NT2/D1 (cell line): ENCODE data around the gene CPT1A.

Experiments
- DNase-seq: peaks from one replicate; pipeline ENCODE4 v3.0.0-alpha.2; 2011; ENCODE audit warnings: low read depth, low spot score
- H3K27me3 ChIP-seq: 2 replicates; pipeline ENCODE4 v1.6.0; 2011; ENCODE audit warnings: mild to moderate bottlenecking; ENCODE audit not compliant: insufficient read length, insufficient read depth
- H3K36me3 ChIP-seq: 2 replicates; pipeline ENCODE4 v1.6.1; 2011; ENCODE audit warnings: mild to moderate bottlenecking, low read length, mixed read lengths; ENCODE audit not compliant: insufficient read depth, insufficient read length
- H3K4me1 ChIP-seq: 2 replicates; pipeline ENCODE4 v1.5.1; 2011; ENCODE audit not compliant: insufficient read depth, insufficient read length
- H3K4me3 ChIP-seq: 2 replicates; pipeline ENCODE4 v1.5.1; 2011; ENCODE audit warnings: low read depth; ENCODE audit not compliant: insufficient read length
- H3K9ac ChIP-seq: 2 replicates; pipeline ENCODE4 v1.6.0; 2011; ENCODE audit warnings: low read depth; ENCODE audit not compliant: insufficient read length
- H3K9me3 ChIP-seq: 2 replicates; pipeline ENCODE4 v1.5.1; 2011; ENCODE audit warnings: mild to moderate bottlenecking, low read length; ENCODE audit not compliant: insufficient read depth
- SUZ12 ChIP-seq: IDR thresholded peaks from 2 replicates; pipeline ENCODE4 v1.6.1; 2011; ENCODE audit not compliant: insufficient read length, insufficient read depth; ENCODE audit errors: extremely low read depth
- YY1 ChIP-seq: IDR thresholded peaks from 2 replicates; pipeline ENCODE4 v1.6.1; 2011; ENCODE audit not compliant: insufficient read length, insufficient read depth
- ZNF274 ChIP-seq: IDR thresholded peaks from 2 replicates; pipeline ENCODE4 v1.6.1; 2011; ENCODE audit warnings: mild to moderate bottlenecking, low read depth, low read length

The CPT1A gene

DNA sequence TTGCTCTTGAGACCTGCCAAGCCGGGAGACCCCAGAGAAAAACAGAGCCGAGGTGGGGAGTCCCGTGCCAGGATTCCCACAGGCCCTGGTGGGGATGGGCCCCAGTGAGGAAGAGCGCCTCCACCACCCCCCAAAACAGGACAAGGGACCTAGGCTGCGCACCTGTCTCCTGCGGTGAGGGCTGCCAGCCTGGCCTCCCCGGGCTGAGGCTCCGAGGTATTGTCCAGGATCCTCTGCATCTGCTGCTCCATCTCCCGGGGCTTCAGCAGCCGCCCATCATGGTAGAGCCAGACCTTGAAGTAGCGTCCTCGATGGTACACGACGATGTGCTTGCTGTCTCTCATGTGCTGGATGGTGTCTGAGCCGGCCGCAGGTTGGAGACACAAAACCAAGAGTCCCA, 57.1 kb downstream of the CPT1A start:
- DNase-seq, result no peak
- Histone ChIP-seq H3K9me3 (no peaks in the 10 kb centered on the region), H3K4me3 (no peak overlapping the region), H3K4me1 (no peaks in the 10 kb centered on the region), H3K27me3 (no peaks in the 10 kb centered on the region), H3K36me3 (no peaks in the 10 kb centered on the region), H3K9ac (no peak overlapping the region)
- no peak for TF ChIP-seq SUZ12
- no peak for TF ChIP-seq YY1
- TF ChIP-seq ZNF274, result no peak

DNA sequence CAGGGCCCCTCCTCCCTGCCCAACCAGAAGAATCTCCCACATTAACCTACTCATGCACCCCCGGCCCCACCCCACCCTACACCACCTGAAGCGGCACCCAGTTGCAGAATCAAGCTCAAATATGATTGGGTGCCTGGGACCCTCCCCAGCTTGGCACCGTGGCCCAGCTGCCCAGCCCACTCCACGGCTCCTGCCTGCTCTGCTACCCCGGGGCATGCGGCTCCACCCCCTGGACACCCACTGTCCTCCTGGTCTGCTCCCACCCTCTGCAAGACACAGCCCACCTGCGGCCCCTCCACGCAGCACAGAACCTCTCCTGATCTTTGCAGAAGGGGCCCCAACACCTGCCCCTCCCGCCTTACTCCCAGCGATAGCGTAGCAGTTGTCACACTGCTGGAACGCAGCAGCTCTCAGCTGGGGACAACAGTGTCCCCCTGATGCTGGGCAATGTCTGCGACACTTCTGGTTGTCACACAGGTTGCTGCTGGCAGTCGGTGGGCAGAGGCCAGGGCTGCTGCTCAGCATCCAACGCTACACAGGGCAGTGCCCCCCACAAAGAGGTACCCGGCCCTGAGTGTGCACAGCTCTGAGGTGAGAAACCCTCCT, 58.4 kb downstream of the CPT1A start:
- no peaks in the 10 kb centered on the region for H3K4me1 ChIP-seq
- no peak overlapping the region for H3K9ac ChIP-seq
- no peak for DNase-seq
- no peaks in the 10 kb centered on the region for H3K9me3 ChIP-seq
- no peaks in the 10 kb centered on the region for H3K27me3 ChIP-seq
- no peak for TF ChIP-seq SUZ12
- TF ChIP-seq ZNF274, result no peak
- no peak for TF ChIP-seq YY1
- no peak overlapping the region for H3K4me3 ChIP-seq
- no peaks in the 10 kb centered on the region for H3K36me3 ChIP-seq

DNA sequence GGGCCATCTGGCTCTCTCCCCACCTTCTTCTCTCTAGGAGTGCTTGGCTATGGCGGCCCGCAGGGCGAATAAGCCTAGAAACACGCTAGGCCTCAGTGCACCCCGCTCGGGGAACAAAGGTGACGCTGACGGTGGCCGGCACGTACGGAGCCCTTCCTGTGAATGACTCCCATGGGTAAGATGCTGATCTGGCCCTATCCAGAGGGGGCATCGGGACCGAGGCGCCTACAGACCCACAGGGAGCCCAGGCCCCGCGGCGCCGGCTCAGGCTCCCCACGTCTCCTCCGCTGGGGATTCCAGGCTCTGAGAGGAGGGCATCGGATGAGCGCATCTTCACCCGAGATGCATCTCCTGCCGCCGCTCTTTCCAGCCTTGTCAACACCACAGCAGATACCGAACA, 59.0 kb downstream of the CPT1A start:
- Histone ChIP-seq H3K27me3 (no peaks in the 10 kb centered on the region), H3K36me3 (no peaks in the 10 kb centered on the region), H3K4me1 (no peaks in the 10 kb centered on the region), H3K9ac (no peak overlapping the region), H3K9me3 (no peaks in the 10 kb centered on the region), H3K4me3 (no peak overlapping the region)
- DNase-seq, result no peak
- TF ChIP-seq ZNF274 (no peak), SUZ12 (no peak), YY1 (no peak)

DNA sequence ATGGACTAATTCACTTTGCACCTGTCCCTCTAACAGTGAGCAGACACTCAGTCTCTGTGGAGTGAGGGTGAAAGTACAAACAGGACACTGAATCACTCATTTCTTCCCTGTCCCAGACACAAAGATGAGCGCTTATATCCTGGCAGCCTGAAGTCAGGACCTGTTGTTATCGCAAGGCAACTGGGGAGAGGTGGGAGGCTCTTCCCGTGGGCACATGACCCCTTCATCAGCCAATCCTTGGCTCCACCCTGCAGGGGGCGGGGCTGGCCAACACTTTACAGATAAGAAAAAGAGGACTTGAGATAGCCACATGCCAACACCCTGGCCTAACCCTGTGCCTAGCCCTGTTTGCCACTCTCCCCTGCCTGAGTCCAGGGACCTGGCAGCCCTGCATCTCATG, 60.9 kb downstream of the CPT1A start:
- DNase-seq, result peak; percentile 23
- H3K4me3 ChIP-seq, result no peak overlapping the region
- H3K4me1 ChIP-seq, result no peaks in the 10 kb centered on the region
- TF ChIP-seq ZNF274, result no peak
- no peak for TF ChIP-seq SUZ12
- no peak for TF ChIP-seq YY1
- H3K9ac ChIP-seq, result no peak overlapping the region
- H3K36me3 ChIP-seq, result no peaks in the 10 kb centered on the region
- H3K27me3 ChIP-seq, result no peaks in the 10 kb centered on the region
- no peaks in the 10 kb centered on the region for H3K9me3 ChIP-seq

DNA sequence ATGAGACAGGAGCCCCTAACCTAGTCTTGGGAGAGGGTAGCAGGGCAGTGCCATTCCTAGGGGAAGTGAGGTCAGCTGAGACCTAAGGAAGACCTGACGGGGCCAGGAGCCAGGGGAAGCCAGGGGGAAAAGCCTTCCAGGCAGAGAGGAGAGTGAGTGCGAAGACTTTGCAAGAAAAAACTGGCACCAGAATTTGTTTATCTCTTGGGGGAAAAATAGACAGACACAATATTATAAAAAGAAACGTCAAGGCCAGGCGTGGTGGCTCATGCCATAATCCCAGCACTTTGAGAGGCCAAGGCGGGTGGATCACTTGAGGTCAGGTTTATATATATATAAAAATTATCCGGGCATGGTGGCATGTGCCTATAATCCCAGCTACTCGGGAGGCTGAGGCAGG, 63.5 kb downstream of the CPT1A start:
- TF ChIP-seq SUZ12 (no peak), ZNF274 (no peak), YY1 (no peak)
- H3K36me3 ChIP-seq, result peaks cover 7% of the 10 kb centered on the region
- no peaks in the 10 kb centered on the region for H3K9me3 ChIP-seq
- no peak overlapping the region for H3K9ac ChIP-seq
- no peak for DNase-seq
- no peaks in the 10 kb centered on the region for H3K4me1 ChIP-seq
- H3K27me3 ChIP-seq, result no peaks in the 10 kb centered on the region
- H3K4me3 ChIP-seq, result no peak overlapping the region

DNA sequence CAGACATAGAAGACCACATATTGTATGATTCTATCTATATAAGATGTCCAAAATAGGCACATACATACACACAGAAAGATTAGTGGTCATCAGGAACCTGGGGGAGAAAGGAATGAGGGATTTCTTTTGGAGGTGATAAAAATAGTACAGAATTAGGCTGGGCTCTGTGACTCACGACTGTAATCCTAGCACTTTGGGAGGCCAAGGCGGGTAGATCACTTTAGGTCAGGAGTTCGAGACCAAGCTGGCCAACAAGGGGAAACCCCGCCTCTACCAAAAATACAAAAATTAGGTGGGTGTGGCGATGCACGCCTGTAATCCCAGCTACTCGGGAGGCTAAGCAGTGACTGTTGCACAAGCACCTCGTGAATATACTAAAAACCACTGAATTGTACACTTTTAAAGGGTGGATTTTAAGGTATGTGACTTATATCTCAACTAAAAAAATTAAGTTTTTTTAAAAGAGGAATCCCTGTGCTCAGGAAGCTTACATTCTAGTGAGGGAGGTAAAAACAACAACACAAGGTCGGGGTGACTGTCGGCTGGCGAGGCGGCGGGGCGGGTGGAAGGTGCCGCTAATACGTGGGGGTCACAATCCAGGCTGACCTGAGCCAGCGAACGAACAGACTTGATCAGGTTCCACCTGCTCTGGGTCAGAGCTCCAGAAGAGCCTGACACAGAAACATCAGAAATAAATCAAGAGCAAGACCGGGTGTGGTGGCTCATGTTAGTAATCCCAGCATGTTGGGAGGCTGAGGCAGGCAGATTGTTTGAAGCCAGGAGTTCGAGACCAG, 65.1 kb downstream of the CPT1A start:
- peaks cover 7% of the 10 kb centered on the region for H3K36me3 ChIP-seq
- H3K4me1 ChIP-seq, result no peaks in the 10 kb centered on the region
- no peaks in the 10 kb centered on the region for H3K27me3 ChIP-seq
- H3K9ac ChIP-seq, result no peak overlapping the region
- TF ChIP-seq ZNF274 (no peak), YY1 (no peak), SUZ12 (no peak)
- H3K4me3 ChIP-seq, result no peak overlapping the region
- no peaks in the 10 kb centered on the region for H3K9me3 ChIP-seq
- no peak for DNase-seq

DNA sequence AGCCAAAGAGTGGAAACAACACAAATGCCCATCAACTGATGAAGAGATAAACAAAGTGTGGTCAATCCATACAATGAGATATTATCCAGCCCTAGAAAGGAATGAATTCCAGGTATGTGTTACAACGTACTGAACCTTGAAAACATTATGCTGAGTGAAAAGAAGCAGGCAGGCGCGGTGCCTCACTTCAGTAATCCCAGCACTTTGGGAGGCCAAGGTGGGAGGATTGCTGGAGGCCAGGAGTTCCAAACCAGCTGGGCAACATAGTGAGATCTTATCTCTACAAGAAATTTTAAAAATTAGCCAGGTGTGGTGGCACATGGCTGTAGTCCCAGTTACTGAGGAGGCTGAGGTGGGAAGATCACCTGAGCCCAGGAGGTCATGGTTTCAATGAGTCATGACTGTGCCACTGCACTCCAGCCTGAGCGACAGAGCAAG, 65.7 kb downstream of the CPT1A start:
- no peak for DNase-seq
- Histone ChIP-seq H3K9ac (no peak overlapping the region), H3K4me1 (no peaks in the 10 kb centered on the region), H3K36me3 (peaks cover 7% of the 10 kb centered on the region), H3K9me3 (no peaks in the 10 kb centered on the region), H3K4me3 (no peak overlapping the region), H3K27me3 (no peaks in the 10 kb centered on the region)
- TF ChIP-seq ZNF274 (no peak), YY1 (no peak), SUZ12 (no peak)
